Left renal cortex interstitium (tissue), 4 donors: ENCODE data around the gene GPR108. TPM values are rescaled to one million over a fixed set of nuclear protein-coding genes. Genes with fewer than 3 reads are reported as not detected.
"Not testable (repeated sequence)": the region's sequence is repeated elsewhere in the genome, so short reads cannot be mapped to it uniquely, and the experiment has no call there.

Experiments
- DNase-seq, 4 donors: peaks; one replicate each; pipeline ENCODE4 v3.0.0-alpha.2; 2013; ENCODE audit warnings: low read depth in 4 of 4, low spot score in 2 of 4, missing footprints in 1 of 4
- polyA plus RNA-seq, 4 donors: library from polyadenylated mRNA; unstranded; fragments of 120-200 nt; gene quantifications; one replicate each; pipeline ENCODE4 v1.2.1, GENCODE V29; 2013; ENCODE audit not compliant: insufficient read length in 4 of 4

Gene GPR108
- polyA plus RNA-seq, 4 donors = 57.8 to 70.1 (median 64.6) TPM

DNA sequence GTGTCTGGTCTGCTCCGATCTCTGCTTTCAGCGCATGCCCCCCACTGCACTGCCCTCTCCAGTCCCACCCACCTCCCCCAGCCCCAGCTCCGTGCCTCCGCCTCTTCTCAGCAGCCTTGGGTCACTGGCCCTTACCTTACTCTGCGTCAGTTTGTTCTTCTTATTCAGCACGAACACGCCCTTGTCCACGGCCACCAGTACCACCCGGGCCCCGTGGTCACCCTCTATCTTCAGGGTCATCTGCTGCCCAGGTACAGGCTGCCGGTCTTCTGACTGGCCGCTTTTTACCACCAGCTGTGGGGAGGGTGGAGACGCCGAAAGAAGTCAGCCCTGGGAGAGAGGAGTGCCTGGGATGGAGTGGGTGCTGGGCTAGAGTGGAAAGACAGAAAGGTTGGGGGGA is 27.8 kb downstream of the GPR108 start:
- no peak for DNase-seq

DNA sequence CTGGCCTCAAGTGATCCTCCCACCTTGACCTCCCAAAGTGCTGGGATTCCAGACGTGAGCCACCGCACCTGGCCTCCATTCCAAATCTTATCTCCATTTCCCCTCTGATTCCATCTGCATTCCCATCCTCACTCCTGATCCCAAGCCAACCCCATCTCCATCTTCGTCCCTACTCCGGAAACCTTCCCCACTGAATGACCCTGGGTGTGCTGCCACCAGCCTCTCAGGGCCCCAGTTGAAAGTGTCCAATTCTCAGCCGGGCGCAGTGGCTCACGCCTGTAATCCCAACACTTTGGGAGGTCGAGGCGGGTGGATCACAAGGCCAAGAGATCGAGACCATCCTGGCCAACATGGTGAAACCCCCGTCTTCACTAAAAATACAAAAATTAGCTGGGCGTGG is 28.5 kb downstream of the GPR108 start:
- DNase-seq = not testable (repeated sequence)

DNA sequence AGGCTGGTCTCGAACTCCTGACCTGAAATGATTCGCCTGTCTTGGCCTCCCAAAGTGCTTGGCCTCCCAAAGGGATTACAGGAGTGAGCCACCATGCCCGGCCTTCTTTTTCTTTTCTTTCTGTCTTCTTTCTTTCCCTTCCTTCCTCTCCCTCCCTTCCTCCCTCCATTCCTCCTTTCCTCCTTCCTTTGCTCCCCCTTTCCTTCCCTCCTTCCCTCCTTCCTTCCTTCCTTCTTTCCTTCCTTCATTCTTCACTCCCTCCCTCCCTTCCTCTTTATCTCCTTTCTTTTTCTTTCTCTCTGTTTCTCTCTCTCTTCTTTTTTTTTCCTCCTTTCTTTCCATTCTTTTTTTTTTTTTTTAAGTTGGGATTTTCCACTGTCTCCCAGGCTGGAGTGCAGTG is 29.0 kb downstream of the GPR108 start:
- DNase-seq = no peak

DNA sequence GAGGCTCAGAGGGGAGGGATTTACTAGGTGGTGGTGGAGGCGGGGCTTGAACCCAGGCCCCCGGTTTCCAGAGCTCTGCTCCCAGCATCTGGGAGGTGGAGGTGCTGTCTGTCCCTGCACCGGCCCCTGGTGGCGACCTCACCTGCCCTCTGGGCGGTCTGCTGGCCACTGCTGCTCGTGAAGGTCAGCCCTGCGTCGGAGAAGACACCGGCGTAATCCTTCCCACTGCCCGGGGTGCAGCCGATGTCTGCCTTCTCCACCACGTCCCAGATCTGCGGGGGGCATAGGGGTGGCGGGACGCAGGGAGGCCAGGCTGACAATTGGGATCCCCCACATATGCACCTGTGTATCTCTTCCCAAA is 29.7 kb downstream of the GPR108 start:
- no peak for DNase-seq

DNA sequence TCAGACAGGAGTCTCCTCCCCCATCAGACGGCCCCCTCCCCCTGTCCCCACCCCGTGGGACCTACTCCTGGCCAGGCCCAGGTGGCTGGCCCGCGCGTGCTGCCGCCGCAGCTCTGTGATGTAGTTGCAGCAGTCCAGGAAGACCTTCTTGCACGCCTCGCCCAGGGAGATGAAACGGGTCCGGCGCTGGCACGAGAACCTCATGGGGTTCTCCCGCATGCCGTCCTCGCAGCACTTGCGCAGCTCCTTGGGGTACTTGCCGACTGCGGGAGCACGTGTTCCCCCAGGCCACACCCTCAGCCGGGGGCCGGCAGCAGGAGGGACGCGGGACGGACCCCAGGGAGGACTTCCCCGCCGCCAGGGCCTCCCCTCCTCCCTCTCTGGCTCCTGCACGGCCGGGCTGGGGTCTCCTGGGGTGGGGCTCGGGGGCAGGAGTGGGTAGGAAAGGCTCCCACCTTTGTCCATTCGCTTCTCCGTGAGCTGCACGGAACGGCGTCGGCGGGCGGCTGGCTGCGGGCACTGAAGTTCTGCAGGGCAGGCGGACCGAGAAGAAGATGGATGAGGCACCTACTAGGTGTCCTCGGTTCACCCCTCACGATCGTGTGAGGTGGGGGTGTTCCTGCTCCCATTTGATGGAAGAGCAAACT is 30.2 kb downstream of the GPR108 start:
- no peak for DNase-seq

DNA sequence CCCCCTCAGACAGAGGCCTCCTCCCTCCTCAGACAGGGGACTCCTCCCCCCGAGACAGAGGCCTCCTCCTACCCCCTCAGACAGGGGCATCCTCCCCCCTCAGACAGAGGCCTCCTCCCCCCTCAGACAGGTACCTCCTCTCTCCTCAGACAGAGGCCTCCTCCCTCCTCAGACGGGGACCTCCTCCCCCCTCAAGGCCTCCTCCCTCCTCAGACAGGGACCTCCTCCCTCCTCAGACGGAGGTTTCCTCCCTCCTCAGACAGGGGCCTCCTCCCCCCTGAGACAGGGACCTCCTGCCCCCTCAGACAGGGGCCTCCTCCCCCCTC is 30.8 kb downstream of the GPR108 start:
- DNase-seq = no peak

DNA sequence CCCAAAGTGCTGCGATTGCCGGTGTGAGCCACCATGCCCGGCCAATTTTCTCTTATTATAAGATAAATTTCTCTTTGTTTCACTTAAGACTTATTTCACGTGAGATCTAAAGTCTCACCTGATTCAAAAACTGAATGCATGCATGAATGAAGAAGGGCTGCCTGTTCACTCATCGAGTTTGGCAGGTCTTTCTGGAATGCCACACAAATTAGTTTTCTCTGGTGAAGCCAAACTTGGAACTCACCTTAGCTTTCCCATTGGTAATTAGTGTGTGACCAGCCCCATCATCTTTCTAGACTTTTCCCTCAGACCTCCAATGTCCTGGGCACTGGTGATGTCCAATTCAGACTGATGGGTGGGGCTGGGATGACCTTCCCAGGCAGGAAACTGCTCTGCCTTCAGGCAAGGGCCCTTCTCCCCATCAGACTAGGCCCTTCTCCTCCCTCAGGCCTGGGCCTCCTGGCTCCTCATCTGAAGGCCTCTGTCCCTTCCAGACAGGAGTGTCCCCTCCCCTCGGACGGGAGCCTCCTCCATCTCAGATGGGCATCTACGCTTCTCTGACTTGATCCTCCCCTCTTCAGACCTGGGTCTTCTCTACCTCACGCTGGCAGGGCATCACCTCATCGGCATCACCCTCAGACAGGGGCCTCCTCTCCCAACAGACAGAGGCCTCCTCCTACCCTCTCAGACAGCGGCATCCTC is 31.3 kb downstream of the GPR108 start:
- DNase-seq = no peak

DNA sequence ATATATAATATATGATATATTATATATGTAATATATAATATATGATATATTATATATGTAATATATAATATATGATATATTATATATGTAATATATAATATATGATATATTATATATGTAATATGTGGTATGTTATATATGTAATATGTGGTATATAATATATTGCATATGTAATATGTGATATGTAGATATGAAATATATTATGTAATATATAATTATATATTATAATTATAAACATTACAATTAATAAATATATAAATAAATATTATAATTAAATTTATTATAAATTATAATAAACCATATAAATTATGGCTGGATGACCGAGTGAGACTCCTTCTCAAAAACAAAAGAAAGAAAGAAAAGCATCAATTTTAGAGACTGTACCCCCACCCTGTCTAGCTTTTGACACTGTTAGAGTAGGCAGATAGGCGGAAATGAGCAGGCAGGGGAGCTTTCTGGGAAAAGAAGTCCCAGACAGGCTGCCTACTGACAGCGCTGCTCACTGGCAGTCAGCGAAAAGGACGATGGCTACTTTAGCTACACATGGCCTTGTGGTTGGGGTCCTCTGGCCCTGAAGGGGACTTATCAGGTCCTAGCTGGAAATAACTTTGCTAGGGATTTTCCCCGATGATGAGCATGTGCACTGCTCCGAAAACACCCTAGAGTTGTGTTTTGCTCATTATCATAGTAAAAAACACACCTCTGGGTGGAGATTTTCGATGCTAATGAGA is 36.6 kb downstream of the GPR108 start:
- DNase-seq = no peak

DNA sequence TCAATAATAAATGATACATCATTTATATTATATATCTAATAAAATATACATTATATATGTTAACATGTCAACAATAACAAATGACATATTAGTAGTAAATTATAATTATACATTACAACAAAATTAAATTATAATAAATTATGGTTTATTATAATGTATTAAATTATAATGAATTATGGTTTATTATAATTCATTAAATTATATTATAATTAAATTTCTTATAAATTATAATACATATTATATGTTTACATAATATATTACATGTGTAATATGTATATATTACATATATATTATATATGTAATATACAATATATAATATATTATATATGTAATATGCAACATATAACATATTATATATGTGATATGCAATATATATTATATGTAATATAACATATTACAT is 37.4 kb downstream of the GPR108 start:
- DNase-seq = no peak

DNA sequence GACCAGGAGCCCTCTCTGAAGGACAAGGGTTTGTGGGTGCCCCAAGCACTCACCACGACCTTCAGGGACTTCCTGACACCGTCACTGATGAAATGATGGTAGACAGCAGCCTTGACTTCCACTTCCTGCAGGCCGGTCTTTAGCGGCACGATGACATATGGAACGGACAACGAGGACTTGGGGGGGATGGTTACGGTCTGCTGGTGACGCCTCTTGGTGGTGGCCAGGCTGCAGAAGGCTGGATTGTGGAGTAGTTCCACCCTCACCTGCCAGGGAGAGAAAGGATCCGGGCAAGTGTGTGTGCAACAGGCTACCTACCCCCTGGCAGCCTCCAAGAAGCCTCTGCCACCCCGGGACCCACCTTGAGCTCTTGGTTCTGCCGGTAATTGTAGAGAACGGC is 40.1 kb downstream of the GPR108 start:
- DNase-seq = no peak

DNA sequence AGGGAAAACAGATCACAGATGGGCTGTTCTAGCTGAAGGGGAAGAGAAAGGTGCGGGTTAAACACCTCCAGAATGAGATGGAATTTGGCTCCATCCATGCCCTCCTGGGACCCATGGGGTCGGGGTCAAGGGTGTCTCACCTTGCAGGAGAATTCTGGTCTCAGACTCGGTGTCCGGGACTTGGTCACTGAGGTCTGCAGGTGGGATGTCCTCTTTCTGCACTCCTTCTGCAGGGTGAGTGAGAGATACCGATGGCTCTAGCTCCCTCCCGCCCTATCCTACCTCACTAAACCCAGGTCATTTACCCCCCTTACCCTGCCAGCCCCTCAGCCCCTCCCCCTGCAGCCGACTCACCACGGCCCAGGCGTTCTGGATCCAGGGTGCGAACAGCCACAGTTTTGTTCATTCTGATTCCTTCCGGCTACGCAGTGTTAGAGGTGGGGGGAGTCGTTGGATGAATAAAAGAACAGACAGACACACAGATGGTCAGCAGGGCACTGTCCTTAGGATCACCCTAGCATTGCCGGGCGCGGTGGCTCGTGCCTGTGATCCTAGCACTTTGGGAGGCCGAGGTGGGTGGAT is 41.0 kb downstream of the GPR108 start:
- no peak for DNase-seq

DNA sequence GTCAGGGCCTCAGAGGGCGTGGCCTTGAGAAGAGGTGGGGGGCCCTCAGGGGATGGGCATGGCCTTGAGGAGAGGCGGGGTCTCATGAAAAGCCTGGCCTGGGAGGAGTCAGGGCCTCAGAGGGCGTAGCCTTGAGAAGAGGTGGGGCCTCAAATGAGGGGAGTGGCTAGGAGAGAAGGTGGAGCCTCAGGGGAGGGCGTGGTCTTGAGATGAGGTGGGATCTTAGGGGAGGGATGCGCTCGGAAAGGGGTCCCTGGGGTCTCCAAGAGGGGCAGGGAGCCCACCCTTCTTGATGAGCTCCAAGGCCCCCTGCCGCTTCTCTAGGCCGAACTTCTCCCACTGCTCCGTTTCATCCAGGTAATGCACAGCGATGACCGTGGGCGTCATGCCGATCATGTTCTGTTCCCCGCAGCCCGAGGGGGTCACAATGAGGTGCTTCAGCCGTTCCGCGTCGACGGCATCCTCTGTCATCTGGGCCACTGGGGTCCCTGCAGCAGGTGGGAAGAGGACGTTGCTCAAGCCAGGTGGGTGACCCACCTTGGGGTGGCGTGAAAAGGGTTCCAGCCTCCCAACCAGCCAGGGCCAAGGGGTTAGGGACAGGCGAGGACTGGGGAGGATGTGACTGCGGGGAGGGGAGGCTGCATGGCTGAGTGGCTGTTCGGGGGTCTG is 43.1 kb downstream of the GPR108 start:
- no peak for DNase-seq

DNA sequence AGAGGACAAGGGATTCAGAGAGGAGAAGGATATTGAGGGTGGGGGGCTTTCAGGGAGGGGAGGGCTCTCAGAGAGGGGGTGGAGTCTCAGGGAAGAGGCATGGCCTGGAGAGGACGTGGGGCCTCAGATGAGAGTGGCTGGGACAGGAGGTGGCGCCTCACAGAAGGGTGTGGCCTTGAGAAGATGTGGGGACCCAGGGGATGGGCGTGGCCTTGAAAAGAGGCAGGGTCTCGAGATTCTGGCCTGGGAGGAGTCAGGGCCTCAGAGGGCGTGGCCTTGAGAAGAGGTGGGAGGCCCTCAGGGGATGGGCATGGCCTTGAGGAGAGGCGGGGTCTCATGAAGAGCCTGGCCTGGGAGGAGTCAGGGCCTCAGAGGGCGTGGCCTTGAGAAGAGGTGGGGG is 43.7 kb downstream of the GPR108 start:
- no peak for DNase-seq

DNA sequence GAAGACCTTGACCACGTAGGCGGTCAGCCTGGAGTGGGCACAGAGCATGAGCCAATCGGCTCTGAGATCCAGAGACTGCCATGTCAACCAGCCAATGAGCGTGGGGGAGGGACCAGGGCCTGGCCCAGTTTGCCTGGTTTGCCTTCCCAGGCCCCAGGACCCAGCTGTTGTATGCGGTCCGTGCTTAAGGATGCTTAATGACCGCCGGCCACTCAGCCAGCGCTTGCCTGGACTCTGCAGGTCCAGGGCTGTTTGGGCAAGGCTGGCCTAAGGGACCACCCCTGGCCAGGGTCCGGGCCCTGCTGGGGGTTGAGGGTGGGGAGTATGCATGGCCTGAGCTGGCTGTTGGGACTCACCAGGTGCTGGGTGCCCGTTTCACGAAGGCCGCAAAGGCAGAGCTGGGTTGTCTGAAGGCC is 44.3 kb downstream of the GPR108 start:
- DNase-seq = no peak

DNA sequence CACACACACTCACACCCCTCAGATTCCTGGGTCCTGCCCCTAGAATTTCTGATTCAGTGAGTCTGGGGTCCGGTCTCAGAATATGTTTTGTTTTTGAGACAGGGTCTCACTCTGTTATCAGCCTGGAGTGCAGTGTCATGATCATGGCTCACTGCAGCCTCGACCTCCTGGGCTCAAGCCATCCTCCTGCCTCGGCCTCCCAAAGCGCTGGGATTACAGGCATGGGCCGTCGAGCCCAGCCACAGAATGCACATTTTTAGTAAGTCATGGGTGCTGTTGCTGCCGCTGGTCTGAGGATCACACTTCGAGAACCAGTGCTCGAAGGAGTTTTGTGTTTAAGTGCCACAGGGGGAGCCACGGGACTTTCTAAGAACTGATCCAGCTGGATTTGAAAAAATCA is 45.4 kb downstream of the GPR108 start:
- DNase-seq = no peak

DNA sequence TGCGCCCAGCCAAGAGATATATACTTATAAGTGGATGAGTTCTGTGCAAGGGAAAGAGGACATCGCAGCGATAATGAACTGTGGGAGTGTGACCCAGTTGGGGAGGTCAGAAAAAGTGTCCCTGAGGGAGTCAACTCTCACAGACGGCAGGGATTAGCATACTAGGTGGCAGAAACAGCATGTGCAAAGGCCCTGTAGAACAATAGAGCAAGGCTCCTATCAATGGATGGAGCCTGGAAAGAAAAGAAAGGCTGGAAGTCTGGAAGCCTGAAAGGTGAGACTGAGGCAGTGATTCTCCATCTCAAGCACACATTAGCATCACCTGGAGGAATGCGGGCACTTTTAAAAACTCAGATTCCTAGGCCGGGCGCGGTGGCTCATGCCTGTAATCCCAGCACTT is 46.0 kb downstream of the GPR108 start:
- no peak for DNase-seq

DNA sequence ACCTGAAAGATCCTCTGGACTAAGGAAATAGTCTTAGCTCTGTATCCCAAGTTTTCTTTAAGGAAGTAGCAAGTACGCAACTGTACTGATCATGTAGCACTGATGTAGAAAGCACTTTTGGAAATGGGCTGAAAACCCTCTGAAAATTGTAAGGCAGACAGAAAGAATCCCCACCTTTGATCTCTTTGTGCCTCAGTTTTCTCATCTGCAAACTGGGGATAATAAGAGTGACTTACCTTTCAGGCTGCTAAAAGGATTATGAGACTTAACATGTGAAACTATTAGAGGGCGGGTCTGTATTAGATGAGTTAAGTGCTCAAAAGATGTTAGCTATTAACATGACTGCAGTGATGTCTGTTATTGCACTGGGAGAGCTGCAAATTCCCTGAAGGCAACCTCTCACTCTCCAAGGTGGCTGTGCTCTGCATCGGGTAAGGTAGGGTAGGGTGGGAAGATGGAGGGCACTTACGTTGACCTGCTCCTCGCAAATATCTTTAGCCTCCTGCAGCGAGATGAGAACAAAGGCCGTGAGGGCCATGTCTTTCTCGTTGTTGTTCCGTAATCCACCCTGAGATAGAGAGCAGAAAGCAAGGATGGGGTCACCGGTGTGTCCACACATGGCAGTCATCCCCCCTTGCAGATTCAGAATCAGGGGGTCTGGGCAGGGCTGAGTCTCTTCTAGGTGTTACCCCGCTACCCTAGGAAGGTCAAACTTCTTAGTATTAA is 47.1 kb downstream of the GPR108 start:
- no peak for DNase-seq

DNA sequence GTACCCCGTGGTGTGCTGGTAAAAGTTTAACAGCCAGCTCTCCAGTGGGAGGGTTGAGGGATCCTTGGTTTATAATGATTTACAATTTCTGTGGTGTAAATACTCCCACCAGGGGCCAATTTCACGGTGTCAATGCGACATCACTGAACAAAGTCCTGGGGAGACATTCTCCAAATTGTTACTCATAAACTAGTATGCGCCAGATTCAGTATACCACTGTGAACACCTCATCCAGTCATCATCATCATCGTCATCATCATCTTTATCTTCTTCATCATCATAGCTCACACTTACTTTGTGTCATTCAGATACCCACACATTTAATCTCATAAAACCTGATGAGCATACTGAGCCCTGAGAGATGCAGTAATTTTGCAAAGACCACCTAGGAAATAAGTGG is 50.3 kb downstream of the GPR108 start:
- no peak for DNase-seq

DNA sequence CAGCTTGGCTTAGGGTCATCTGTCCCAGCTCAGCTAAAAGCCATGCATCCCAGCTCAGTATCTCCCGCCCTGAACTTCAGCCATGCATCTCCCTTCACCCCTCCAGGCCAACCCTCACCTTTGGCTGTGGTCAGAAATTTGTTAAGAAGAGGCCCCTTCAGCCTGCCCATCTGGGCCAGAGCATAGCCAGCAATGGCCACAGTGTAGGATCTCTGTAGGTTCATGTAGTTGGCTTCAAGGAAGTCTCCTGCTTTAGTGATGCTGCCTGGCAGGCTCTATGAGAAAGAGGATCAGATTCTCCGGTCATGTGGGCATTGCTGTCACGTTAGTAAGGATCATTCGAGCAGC is 50.8 kb downstream of the GPR108 start:
- DNase-seq = no peak

DNA sequence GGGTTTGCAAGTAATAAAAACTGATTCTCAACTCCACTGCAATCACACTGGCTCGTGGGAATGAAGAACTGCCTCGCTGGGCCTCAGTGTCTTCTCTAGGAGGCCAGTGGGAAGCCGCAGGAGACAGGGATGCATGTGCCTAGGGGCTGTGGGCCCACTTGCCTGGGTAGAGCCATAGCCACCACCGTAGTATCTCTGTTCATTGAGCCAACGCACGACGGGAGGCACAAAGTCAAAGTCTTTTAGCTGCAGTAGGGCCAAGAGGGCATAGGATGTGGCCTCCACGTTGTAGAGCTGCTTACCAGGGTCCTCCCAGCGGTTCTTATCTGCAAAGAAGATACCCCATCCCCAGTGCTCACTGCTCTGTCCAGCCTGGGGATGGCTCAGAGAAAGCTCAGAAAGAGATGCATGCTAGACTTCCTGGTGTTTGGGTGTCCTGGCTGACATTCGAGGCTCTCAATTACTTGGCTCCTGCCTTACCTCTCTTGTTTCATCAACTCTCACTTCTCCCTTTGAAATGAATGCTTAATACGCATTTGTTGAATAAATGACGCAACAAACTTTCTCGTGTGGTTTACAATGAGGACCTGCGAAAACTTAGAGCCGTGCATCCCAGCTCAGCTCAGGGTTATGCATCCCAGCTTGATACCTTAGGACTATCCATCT is 51.3 kb downstream of the GPR108 start:
- DNase-seq = no peak
